Ovary (tissue), 9 donors: ENCODE results near the gene ACMSD. TPM values are rescaled to one million over a fixed set of nuclear protein-coding genes. Genes with fewer than 3 reads are reported as not detected.
"Not testable (repeated sequence)": the region's sequence is repeated elsewhere in the genome, so short reads cannot be mapped to it uniquely, and the experiment has no call there.

ENCODE experiments used
- DNase-seq, 5 donors: peaks; one replicate each; pipeline ENCODE4 v3.0.0-alpha.2; 2019 to 2020
- H3K27ac ChIP-seq, 2 donors: fragments of 200-600 bp; one replicate each; pipeline versions ENCODE4 v1.5.1 to v1.8.0; 2019 to 2022
- H3K27me3 ChIP-seq: fragments of 200-600 bp; one replicate; pipeline ENCODE4 v1.8.0; 2022
- H3K36me3 ChIP-seq: fragments of 200-600 bp; sonication (generic); one replicate; pipeline ENCODE4 v1.5.1; 2019
- H3K4me1 ChIP-seq: one replicate; pipeline ENCODE4 v1.8.1; 2013; ENCODE audit warnings: mild to moderate bottlenecking, moderate library complexity; ENCODE audit not compliant: insufficient read depth
- H3K4me3 ChIP-seq: fragments of 200-600 bp; sonication (generic); one replicate; pipeline ENCODE4 v1.5.1; 2017
- H3K9me3 ChIP-seq, 2 donors: fragments of 200-600 bp in 1 of 2; sonication (generic) in 1 of 2; one replicate each; pipeline versions ENCODE4 v1.5.1 to v1.8.1; 2013 to 2019; ENCODE audit warnings: mild to moderate bottlenecking in 1 of 2, moderate library complexity in 1 of 2
- CTCF ChIP-seq, 3 donors: fragments of 450-650 bp in 2 of 3; fragments of 200-600 bp in 1 of 3; IDR thresholded peaks; one replicate each; pipeline versions ENCODE4 v1.5.1 to v1.8.0; 2016 to 2022; ENCODE audit warnings: antibody characterized with exemption in 3 of 3, mild to moderate bottlenecking in 1 of 3
- EP300 ChIP-seq: sonication (generic); formaldehyde crosslinking; IDR thresholded peaks from one replicate; pipeline ENCODE4 v1.6.1; 2017; ENCODE audit warnings: antibody characterized with exemption
- POLR2A ChIP-seq: fragments of 450-650 bp; IDR thresholded peaks from one replicate; pipeline ENCODE4 v1.6.1; 2017; ENCODE audit warnings: antibody characterized with exemption, mild to moderate bottlenecking, moderate library complexity
- WGBS, 3 donors: extraction: QIAGEN DNeasy Blood & Tissue Kit in 1 of 3; methylation state at CpG; one replicate each; pipeline versions ENCODE4 v1.1.5 to v1.1.7; 2013 to 2017; 5-methylcytosine and 5-hydroxymethylcytosine counted together
- intact Hi-C, 4 donors: fragments of 100-400 bp; cut with DNase I; formaldehyde crosslinking; loops; one replicate each; pipeline versions ENCODE4 v1.11.0 to v1.15.1; 2022 to 2023
- polyA plus RNA-seq, 2 donors: library from polyadenylated mRNA; stranded (reverse); fragments of 200-250 nt in 1 of 2; fragments of 350-450 nt in 1 of 2; fragmentation: Illumina TruSeq in 1 of 2; extraction: RNeasy Lipid Tissue Mini Kit (QIAGEN cat#74804) in 1 of 2; gene quantifications; one replicate each; pipeline ENCODE4 v1.2.3, GENCODE V29; 2013 to 2014
- total RNA-seq, 7 donors: library from RNA; depleted of rRNA in 2 of 7; stranded (reverse); fragments of >200 nt in 2 of 7; fragmentation: NEBNext Ultra II Directional in 3 of 7; extraction: Animal tissue kit (Norgen Biotek cat#: 25700) in 3 of 7; gene quantifications; one replicate each; pipeline versions ENCODE4 v1.1.0 to v1.2.4, GENCODE V29; 2016 to 2023
- donor health status: DM: no; HTN: no; CAD: no; lungs with moderate emphysema.
- donor health status: DM: no; HTN: no; CAD: no.
- donor health status: Bipolar disorder and iron deficiency.
- donor health status: DM: yes; HTN: yes; CAD: no.
- donor health status: DM: no; HTN: no; CAD: no.
- donor health status: DM: yes; HTN: yes; CAD: no.

Gene ACMSD
- total and polyA plus RNA-seq, 9 donors: not detected

- Histone ChIP-seq H3K27ac (no peak overlapping the region), H3K4me3 (no peak overlapping the region), H3K36me3 (no peaks in the 10 kb centered on the region), H3K4me1 (no peaks in the 10 kb centered on the region), H3K9me3 (no peaks in the 10 kb centered on the region), H3K27me3 (no peaks in the 10 kb centered on the region)
- no peak for DNase-seq
- no peak for TF ChIP-seq EP300
- no peak for TF ChIP-seq POLR2A
- no peak for TF ChIP-seq CTCF (IDR thresholded peaks at IDR 0.05)
- 95 to 98% (median 96%) methylated on average over 2 of the region's 2 CpGs for WGBS, 3 donors
- intact Hi-C loops: loop anchor here in 1 of 4 donors (10.0 kb wide), 1 partner anchor 450 kb away; no protein-coding TSS in a partner anchor
These were observed 66.8 kb downstream of the ACMSD start for GRCh38 chr2:134905168-134905567.

GRCh38 chr2:134906726-134907125 is 68.3 kb downstream of the ACMSD start:
- Histone ChIP-seq H3K9me3 (no peaks in the 10 kb centered on the region), H3K4me3 (no peak overlapping the region), H3K4me1 (no peaks in the 10 kb centered on the region), H3K27me3 (no peaks in the 10 kb centered on the region), H3K27ac (no peak overlapping the region), H3K36me3 (no peaks in the 10 kb centered on the region)
- intact Hi-C loops: loop anchor here in 1 of 4 donors (10.0 kb wide), 1 partner anchor 452 kb away; no protein-coding TSS in a partner anchor
- no peak for DNase-seq
- no peak for TF ChIP-seq EP300
- no peak for TF ChIP-seq POLR2A
- TF ChIP-seq CTCF (IDR thresholded peaks at IDR 0.05): no peak
- 64 to 67% (median 66%) methylated on average over 2 of the region's 2 CpGs for WGBS, 3 donors

GRCh38 chr2:134907441-134908116 is 69.2 kb downstream of the ACMSD start:
- not testable (repeated sequence) for H3K9me3 ChIP-seq, DNase-seq, H3K36me3 ChIP-seq, H3K27ac ChIP-seq, H3K27me3 ChIP-seq, H3K4me1 ChIP-seq, H3K4me3 ChIP-seq
- intact Hi-C loops: loop anchor here in 1 of 4 donors (10.0 kb wide), 1 partner anchor 453 kb away; no protein-coding TSS in a partner anchor
- WGBS, 3 donors: 76 to 84% (median 84%) methylated on average over 1 of the region's 1 CpG

GRCh38 chr2:134910763-134911399 is 72.5 kb downstream of the ACMSD start:
- no peaks in the 10 kb centered on the region for H3K27me3 ChIP-seq
- no peak overlapping the region for H3K4me3 ChIP-seq
- no peak overlapping the region for H3K27ac ChIP-seq
- H3K9me3 ChIP-seq: no peaks in the 10 kb centered on the region
- no peaks in the 10 kb centered on the region for H3K4me1 ChIP-seq
- intact Hi-C loops: no loop called here
- TF ChIP-seq CTCF (IDR thresholded peaks at IDR 0.05) (no peak), EP300 (no peak), POLR2A (no peak)
- WGBS, 3 donors: 80 to 84% (median 81%) methylated on average over 2 of the region's 2 CpGs
- DNase-seq: no peak
- no peaks in the 10 kb centered on the region for H3K36me3 ChIP-seq

GRCh38 chr2:134911400-134911785 is 73.0 kb downstream of the ACMSD start:
- DNase-seq: no peak
- Histone ChIP-seq H3K36me3 (no peaks in the 10 kb centered on the region), H3K27ac (no peak overlapping the region), H3K9me3 (no peaks in the 10 kb centered on the region), H3K4me1 (no peaks in the 10 kb centered on the region), H3K4me3 (no peak overlapping the region), H3K27me3 (no peaks in the 10 kb centered on the region)
- WGBS, 3 donors: 93 to 94% (median 94%) methylated on average over 3 of the region's 3 CpGs
- TF ChIP-seq CTCF (IDR thresholded peaks at IDR 0.05) (no peak), EP300 (no peak), POLR2A (no peak)
- intact Hi-C loops: no loop called here
